ENCODE measurements around the gene DBNDD2.

- TF ChIP-seq CTCF (conservative IDR thresholded peaks at IDR 0.05; ENCODE audit: low read depth, low read length) (no peak), EZH2 (IDR thresholded peaks at IDR 0.05; ENCODE audit: borderline replicate concordance, low read depth, low read length, poor library complexity, severe bottlenecking) (no peak)
Observed at GRCh38 chr20:45426320-45427016, 18.4 kb downstream of the DBNDD2 start.
